A549 (cell line): Measurements from ENCODE around the gene PRRX1. TPM values are rescaled to one million over a fixed set of nuclear protein-coding genes. Genes with fewer than 3 reads are reported as not detected.

Source experiments
- ATAC-seq, 2 experiments: fragments of 200-7000 bp in 1 of 2; fragments of >200 bp in 1 of 2; cut with Nextera tagmentation in 1 of 2; cut with Tn5 transposase in 1 of 2; 3 replicates each; pipeline versions ENCODE4 v1.8.0 to v1.9.1; 2018 to 2020; ENCODE audit warnings: mild to moderate bottlenecking in 1 of 2, moderate library complexity in 1 of 2
- CTCF ChIA-PET: fragments of 300-600 bp; sonication (Branson Sonifier 250); formaldehyde crosslinking; extraction: SDS; loops from one replicate; lab custom pipeline; 2021; ENCODE audit warnings: antibody characterized with exemption, inconsistent platforms; lab: Yijun Ruan, JAX
- POLR2A ChIA-PET: fragments of 350-600 bp; formaldehyde crosslinking; extraction: SDS; loops from one replicate; lab custom pipeline; 2021; ENCODE audit warnings: antibody characterized with exemption, inconsistent platforms; lab: Yijun Ruan, JAX
- DNase-seq, 2 experiments: peaks; one replicate each; pipeline versions ENCODE4 v3.0.0 to v3.0.0-alpha.2; 2011 to 2016; ENCODE audit warnings: low read depth in 1 of 2, low spot score in 1 of 2
- FAIRE-seq: peaks from 2 replicates; lab custom pipeline; 2011; peaks lifted over from hg19 to GRCh38; lab: Jason Lieb, UNC
- H3K27ac ChIP-seq, 2 experiments: fragments of >200 bp; sonication (Bioruptor Twin); formaldehyde crosslinking; 3 replicates each; pipeline ENCODE4 v1.5.1; 2016 to 2017
- H3K4me1 ChIP-seq: fragments of >200 bp; sonication (Bioruptor Twin); formaldehyde crosslinking; 3 replicates; pipeline ENCODE4 v1.6.1; 2016
- H3K4me2 ChIP-seq: fragments of >200 bp; sonication (Bioruptor Twin); formaldehyde crosslinking; 3 replicates; pipeline ENCODE4 v1.6.1; 2016
- H3K4me3 ChIP-seq: fragments of >200 bp; sonication (Bioruptor Twin); formaldehyde crosslinking; 3 replicates; pipeline ENCODE4 v1.5.1; 2016
- H3K9me3 ChIP-seq: fragments of >200 bp; sonication (Bioruptor Twin); formaldehyde crosslinking; 3 replicates; pipeline ENCODE4 v1.6.1; 2016
- ATOH8 ChIP-seq: fragments of 250-450 bp; sonication (Bioruptor Pico); IDR thresholded peaks from 2 replicates; pipeline ENCODE4 v1.5.0; 2020; ENCODE audit warnings: low read depth, mild to moderate bottlenecking, moderate library complexity
- CBX2 ChIP-seq: fragments of 200-600 bp; sonication (generic); IDR thresholded peaks from 2 replicates; pipeline ENCODE4 v1.6.1; 2016; ENCODE audit warnings: low read depth, mild to moderate bottlenecking, borderline replicate concordance
- CBX8 ChIP-seq: fragments of 200-600 bp; sonication (generic); IDR thresholded peaks from 2 replicates; pipeline ENCODE4 v1.6.1; 2016
- CTCF ChIP-seq: fragments of >200 bp; sonication (Bioruptor Twin); formaldehyde crosslinking; IDR thresholded peaks from 3 replicates; pipeline ENCODE4 v1.5.1; 2016
- EHF ChIP-seq: fragments of 250-450 bp; sonication (Bioruptor Pico); IDR thresholded peaks from 2 replicates; pipeline ENCODE4 v1.5.0; 2020; ENCODE audit warnings: mild to moderate bottlenecking
- EP300 ChIP-seq, 2 experiments: fragments of >200 bp; sonication (Bioruptor Twin); formaldehyde crosslinking; IDR thresholded peaks; 2 replicates in 1 of 2; 3 replicates in 1 of 2; pipeline ENCODE4 v1.6.1; 2016 to 2017
- FOSB ChIP-seq: fragments of 250-450 bp; sonication (Bioruptor Pico); IDR thresholded peaks from 2 replicates; pipeline ENCODE4 v1.5.0; 2020; ENCODE audit warnings: mild to moderate bottlenecking, moderate library complexity
- FOXS1 ChIP-seq: fragments of 250-450 bp; sonication (Bioruptor Pico); IDR thresholded peaks from 2 replicates; pipeline ENCODE4 v1.5.0; 2020; ENCODE audit warnings: mild to moderate bottlenecking, moderate library complexity
- HDAC2 ChIP-seq: fragments of 200-600 bp; sonication (generic); IDR thresholded peaks from 2 replicates; pipeline ENCODE4 v1.6.1; 2016
- HOXA7 ChIP-seq: fragments of 250-450 bp; sonication (Bioruptor Pico); IDR thresholded peaks from 2 replicates; pipeline ENCODE4 v1.5.0; 2020; ENCODE audit warnings: mild to moderate bottlenecking, moderate library complexity
- HOXB13 ChIP-seq: fragments of 250-450 bp; sonication (Bioruptor Pico); IDR thresholded peaks from 2 replicates; pipeline ENCODE4 v1.5.0; 2020; ENCODE audit warnings: low read depth, mild to moderate bottlenecking, moderate library complexity
- HOXB5 ChIP-seq: fragments of 250-450 bp; sonication (Bioruptor Pico); IDR thresholded peaks from 2 replicates; pipeline ENCODE4 v1.5.0; 2020; ENCODE audit warnings: mild to moderate bottlenecking, moderate library complexity
- JUN ChIP-seq, 2 experiments: fragments of >200 bp; sonication (Bioruptor Twin); formaldehyde crosslinking; IDR thresholded peaks; 2 replicates in 1 of 2; 3 replicates in 1 of 2; pipeline ENCODE4 v1.6.1; 2016 to 2017
- KDM1A ChIP-seq: fragments of 200-600 bp; sonication (generic); IDR thresholded peaks from 2 replicates; pipeline ENCODE4 v1.6.1; 2016; ENCODE audit warnings: low read depth, mild to moderate bottlenecking
- KDM5A ChIP-seq: fragments of 200-600 bp; sonication (generic); IDR thresholded peaks from 2 replicates; pipeline ENCODE4 v1.6.1; 2016; ENCODE audit warnings: antibody characterized with exemption, mild to moderate bottlenecking
- MAZ ChIP-seq: fragments of 150-350 bp; IDR thresholded peaks from 2 replicates; pipeline ENCODE4 v1.6.1; 2014; ENCODE audit warnings: antibody characterized with exemption, low read depth, low read length, borderline replicate concordance
- PHF8 ChIP-seq: fragments of 200-600 bp; sonication (generic); IDR thresholded peaks from 2 replicates; pipeline ENCODE4 v1.6.1; 2016; ENCODE audit warnings: low read depth, mild to moderate bottlenecking, antibody characterized with exemption, moderate library complexity, borderline replicate concordance
- POLR2AphosphoS2 ChIP-seq: conservative IDR thresholded peaks from 2 replicates; pipeline ENCODE4 v1.6.1; 2012; ENCODE audit warnings: low read length, improper control_type of control experiment, inconsistent platforms
- RARB ChIP-seq: fragments of 250-450 bp; sonication (Bioruptor Pico); IDR thresholded peaks from 2 replicates; pipeline ENCODE4 v1.8.0; 2021; ENCODE audit warnings: mild to moderate bottlenecking, moderate library complexity
- RCOR1 ChIP-seq: fragments of 150-350 bp; IDR thresholded peaks from 2 replicates; pipeline ENCODE4 v1.6.1; 2014; ENCODE audit warnings: antibody characterized with exemption, low read length, low read depth
- RNF2 ChIP-seq: fragments of 200-600 bp; sonication (generic); IDR thresholded peaks from 2 replicates; pipeline ENCODE4 v1.6.1; 2016; ENCODE audit warnings: low read depth, mild to moderate bottlenecking, antibody characterized with exemption, moderate library complexity, borderline replicate concordance
- ZNF302 ChIP-seq: fragments of 250-450 bp; sonication (Bioruptor Pico); IDR thresholded peaks from 2 replicates; pipeline ENCODE4 v1.9.0; 2021; ENCODE audit warnings: inconsistent platforms, mild to moderate bottlenecking, moderate library complexity
- WGBS: methylation state at CpG from one replicate; pipeline ENCODE4 v1.1.6; 2017; ENCODE audit errors: missing lambda C conversion rate; 5-methylcytosine and 5-hydroxymethylcytosine counted together
- polyA plus RNA-seq, 4 experiments: library from polyadenylated mRNA; depleted of rRNA in 3 of 4; stranded (reverse); fragments of >200 nt; fragmentation: RNase III in 1 of 4; extraction: RNeasy Plus Mini Kit Qiagen cat#74134 plus additional on column Dnase treatment in 1 of 4; gene quantifications; 2 replicates in 3 of 4; 3 replicates in 1 of 4; pipeline ENCODE4 v1.2.3, GENCODE V29; 2011 to 2017
- TF ChIP-seq, protein P1 (sequence below): IDR thresholded peaks from 2 replicates; pipeline ENCODE4 v1.6.1; 2012
- TF ChIP-seq, protein P2 (sequence below): fragments of >200 bp; sonication (Bioruptor Twin); formaldehyde crosslinking; IDR thresholded peaks from 2 replicates; pipeline ENCODE4 v1.6.1; 2016
- TF ChIP-seq, protein P3 (sequence below): fragments of 150-350 bp; IDR thresholded peaks from 2 replicates; pipeline ENCODE4 v1.6.1; 2014; ENCODE audit warnings: low read depth, mild to moderate bottlenecking, low read length
- TF ChIP-seq, protein P4 (sequence below): IDR thresholded peaks from 2 replicates; pipeline ENCODE4 v1.6.1; 2012

PRRX1 gene
- polyA plus RNA-seq, 2 of the 4 experiments (the other 2 are of a cell fraction): 0.14 TPM; not detected in 1

- no peaks in the 10 kb centered on the region for H3K9me3 ChIP-seq
- FAIRE-seq (no peak), ATAC-seq (no peak), DNase-seq (no peak)
- H3K27ac ChIP-seq: no peak overlapping the region
- no peak for TF ChIP-seq CTCF
- TF ChIP-seq, protein P1, sequence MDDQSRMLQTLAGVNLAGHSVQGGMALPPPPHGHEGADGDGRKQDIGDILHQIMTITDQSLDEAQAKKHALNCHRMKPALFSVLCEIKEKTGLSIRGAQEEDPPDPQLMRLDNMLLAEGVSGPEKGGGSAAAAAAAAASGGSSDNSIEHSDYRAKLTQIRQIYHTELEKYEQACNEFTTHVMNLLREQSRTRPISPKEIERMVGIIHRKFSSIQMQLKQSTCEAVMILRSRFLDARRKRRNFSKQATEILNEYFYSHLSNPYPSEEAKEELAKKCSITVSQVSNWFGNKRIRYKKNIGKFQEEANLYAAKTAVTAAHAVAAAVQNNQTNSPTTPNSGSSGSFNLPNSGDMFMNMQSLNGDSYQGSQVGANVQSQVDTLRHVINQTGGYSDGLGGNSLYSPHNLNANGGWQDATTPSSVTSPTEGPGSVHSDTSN: no peak
- no peak for TF ChIP-seq POLR2AphosphoS2
- no peak for TF ChIP-seq HOXB5
- TF ChIP-seq, protein P2, sequence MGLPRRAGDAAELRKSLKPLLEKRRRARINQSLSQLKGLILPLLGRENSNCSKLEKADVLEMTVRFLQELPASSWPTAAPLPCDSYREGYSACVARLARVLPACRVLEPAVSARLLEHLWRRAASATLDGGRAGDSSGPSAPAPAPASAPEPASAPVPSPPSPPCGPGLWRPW: no peak
- no peak for TF ChIP-seq JUN (IDR thresholded peaks at IDR 0.05)
- no peak for TF ChIP-seq FOXS1 (CRISPR knock-in tag)
- no peak for TF ChIP-seq HOXA7 (CRISPR knock-in tag)
- no peak for TF ChIP-seq RNF2
- no peak for TF ChIP-seq ATOH8 (CRISPR knock-in tag)
- no peak for TF ChIP-seq EHF
- TF ChIP-seq CBX8: no peak
- no peak for TF ChIP-seq PHF8
- no peak for TF ChIP-seq CBX2
- TF ChIP-seq ZNF302 (CRISPR knock-in tag): no peak
- no peak for TF ChIP-seq FOSB (CRISPR knock-in tag)
- no peak for TF ChIP-seq RCOR1
- TF ChIP-seq, all 56 proteins: peak for 0
- ChIA-PET POLR2A (no interaction called here), CTCF (interaction anchor here (0.9 kb wide), 1 partner anchor 11 kb away, joined by 3 read pairs; no protein-coding TSS in a partner anchor)
- no peak overlapping the region for H3K4me3 ChIP-seq
- H3K4me2 ChIP-seq: no peak overlapping the region
- no peaks in the 10 kb centered on the region for H3K4me1 ChIP-seq
- 9% methylated on average over 6 of the region's 6 CpGs for WGBS
These were observed 65.5 kb downstream of the PRRX1 start for GRCh38 chr1:170729225-170730002.

GRCh38 chr1:170730014-170730413 is 66.1 kb downstream of the PRRX1 start:
- Histone ChIP-seq H3K4me1 (no peaks in the 10 kb centered on the region), H3K4me3 (no peak overlapping the region), H3K9me3 (no peaks in the 10 kb centered on the region), H3K27ac (no peak overlapping the region), H3K4me2 (no peak overlapping the region)
- no peak for DNase-seq
- no peak for FAIRE-seq
- CTCF ChIA-PET: interaction anchor here (0.9 kb wide), 1 partner anchor 11 kb away, joined by 3 read pairs; no protein-coding TSS in a partner anchor
- 24% methylated on average over 6 of the region's 6 CpGs for WGBS
- ATAC-seq: no peak
- POLR2A ChIA-PET: no interaction called here
- TF ChIP-seq EP300 (IDR thresholded peaks at IDR 0.05): no peak
- no peak for TF ChIP-seq HDAC2
- TF ChIP-seq RCOR1: no peak
- TF ChIP-seq, protein P3, sequence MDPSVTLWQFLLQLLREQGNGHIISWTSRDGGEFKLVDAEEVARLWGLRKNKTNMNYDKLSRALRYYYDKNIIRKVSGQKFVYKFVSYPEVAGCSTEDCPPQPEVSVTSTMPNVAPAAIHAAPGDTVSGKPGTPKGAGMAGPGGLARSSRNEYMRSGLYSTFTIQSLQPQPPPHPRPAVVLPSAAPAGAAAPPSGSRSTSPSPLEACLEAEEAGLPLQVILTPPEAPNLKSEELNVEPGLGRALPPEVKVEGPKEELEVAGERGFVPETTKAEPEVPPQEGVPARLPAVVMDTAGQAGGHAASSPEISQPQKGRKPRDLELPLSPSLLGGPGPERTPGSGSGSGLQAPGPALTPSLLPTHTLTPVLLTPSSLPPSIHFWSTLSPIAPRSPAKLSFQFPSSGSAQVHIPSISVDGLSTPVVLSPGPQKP: no peak
- no peak for TF ChIP-seq MAZ
- TF ChIP-seq, protein P1: no peak
- no peak for TF ChIP-seq KDM1A
- TF ChIP-seq HOXB13 (CRISPR knock-in tag): no peak
- no peak for TF ChIP-seq JUN (IDR thresholded peaks at IDR 0.05)
- no peak for TF ChIP-seq CTCF
- TF ChIP-seq RARB (CRISPR knock-in tag): no peak
- no peak for TF ChIP-seq KDM5A
- TF ChIP-seq, protein P4, sequence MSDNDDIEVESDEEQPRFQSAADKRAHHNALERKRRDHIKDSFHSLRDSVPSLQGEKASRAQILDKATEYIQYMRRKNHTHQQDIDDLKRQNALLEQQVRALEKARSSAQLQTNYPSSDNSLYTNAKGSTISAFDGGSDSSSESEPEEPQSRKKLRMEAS: no peak
- TF ChIP-seq HOXB5: no peak
